Measurements from ENCODE around the gene GPALPP1. TPM values are rescaled to one million over a fixed set of nuclear protein-coding genes. Genes with fewer than 3 reads are reported as not detected.
"Not testable (repeated sequence)": the region's sequence is repeated elsewhere in the genome, so short reads cannot be mapped to it uniquely, and the experiment has no call there.

The GPALPP1 gene
- total RNA-seq, 1 donor from 2014 or later: 27.7 TPM

DNA sequence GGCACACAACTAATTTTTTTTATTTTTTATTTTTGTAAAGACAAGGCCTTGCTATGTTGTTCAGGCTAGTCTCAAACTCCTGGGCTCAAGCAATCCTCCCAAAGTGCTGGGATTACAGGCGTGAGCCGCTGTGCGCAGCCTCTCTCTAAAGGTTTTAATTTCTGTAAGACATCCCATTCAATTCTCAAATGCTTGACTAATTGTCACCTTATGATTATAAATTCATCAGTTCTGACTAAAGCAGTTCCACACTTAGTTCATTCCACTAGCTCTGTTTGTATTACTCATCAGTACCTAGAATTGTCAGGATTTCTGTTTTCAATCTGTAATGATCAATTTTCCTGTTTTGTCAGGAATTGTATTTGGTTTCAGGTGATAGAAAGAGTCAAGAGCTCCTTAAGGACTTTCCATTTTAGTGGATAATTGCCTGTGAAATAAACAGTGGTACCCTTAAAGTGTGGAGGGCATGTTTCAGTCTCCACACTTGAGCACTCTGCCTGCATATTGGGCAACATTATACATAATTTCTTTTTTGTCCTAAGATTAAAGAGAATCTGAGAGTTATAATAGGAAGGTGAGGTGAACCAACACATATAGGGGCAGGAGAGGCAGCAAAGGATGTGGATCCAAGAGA lies 27.6 kb downstream of the GPALPP1 start:
- Mint-ChIP-seq H3K27me3 (ENCODE audit: unreplicated experiment) (peaks cover 2% of the 10 kb centered on the region), H3K27ac (ENCODE audit: unreplicated experiment) (no peak overlapping the region), H3K36me3 (ENCODE audit: unreplicated experiment) (no peaks in the 10 kb centered on the region), H3K4me1 (ENCODE audit: low read depth, unreplicated experiment) (no peaks in the 10 kb centered on the region), H3K4me3 (ENCODE audit: unreplicated experiment) (no peak overlapping the region), H3K9me3 (ENCODE audit: unreplicated experiment) (no peaks in the 10 kb centered on the region)
- no peak for DNase-seq
- TF ChIP-seq, protein P1, sequence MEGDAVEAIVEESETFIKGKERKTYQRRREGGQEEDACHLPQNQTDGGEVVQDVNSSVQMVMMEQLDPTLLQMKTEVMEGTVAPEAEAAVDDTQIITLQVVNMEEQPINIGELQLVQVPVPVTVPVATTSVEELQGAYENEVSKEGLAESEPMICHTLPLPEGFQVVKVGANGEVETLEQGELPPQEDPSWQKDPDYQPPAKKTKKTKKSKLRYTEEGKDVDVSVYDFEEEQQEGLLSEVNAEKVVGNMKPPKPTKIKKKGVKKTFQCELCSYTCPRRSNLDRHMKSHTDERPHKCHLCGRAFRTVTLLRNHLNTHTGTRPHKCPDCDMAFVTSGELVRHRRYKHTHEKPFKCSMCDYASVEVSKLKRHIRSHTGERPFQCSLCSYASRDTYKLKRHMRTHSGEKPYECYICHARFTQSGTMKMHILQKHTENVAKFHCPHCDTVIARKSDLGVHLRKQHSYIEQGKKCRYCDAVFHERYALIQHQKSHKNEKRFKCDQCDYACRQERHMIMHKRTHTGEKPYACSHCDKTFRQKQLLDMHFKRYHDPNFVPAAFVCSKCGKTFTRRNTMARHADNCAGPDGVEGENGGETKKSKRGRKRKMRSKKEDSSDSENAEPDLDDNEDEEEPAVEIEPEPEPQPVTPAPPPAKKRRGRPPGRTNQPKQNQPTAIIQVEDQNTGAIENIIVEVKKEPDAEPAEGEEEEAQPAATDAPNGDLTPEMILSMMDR (IDR thresholded peaks at IDR 0.05; ENCODE audit: partially characterized antibody, unreplicated experiment): no peak

DNA sequence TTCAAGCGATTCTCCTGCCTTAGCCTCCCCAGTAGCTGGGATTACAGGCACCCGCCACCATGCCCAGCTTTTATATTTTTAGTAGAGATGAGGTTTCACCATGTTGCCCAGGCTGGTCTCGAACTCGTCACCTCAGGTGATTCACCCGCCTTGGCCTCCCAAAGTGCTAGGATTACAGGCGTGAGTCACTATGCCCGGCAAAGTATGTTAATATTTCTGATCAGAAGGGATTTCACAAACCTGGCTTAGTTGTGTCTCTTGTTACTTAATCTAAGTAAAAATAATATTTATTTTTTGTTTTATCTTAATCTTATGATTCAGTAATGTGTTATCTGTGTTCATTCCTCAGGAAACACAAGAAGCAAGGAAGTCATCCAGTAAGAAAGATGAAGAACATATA lies 30.6 kb downstream of the GPALPP1 start:
- not testable (repeated sequence) for H3K27ac Mint-ChIP-seq (ENCODE audit: unreplicated experiment); H3K4me1 Mint-ChIP-seq (ENCODE audit: low read depth, unreplicated experiment); H3K9me3 Mint-ChIP-seq (ENCODE audit: unreplicated experiment); DNase-seq; H3K36me3 Mint-ChIP-seq (ENCODE audit: unreplicated experiment); H3K4me3 Mint-ChIP-seq (ENCODE audit: unreplicated experiment); H3K27me3 Mint-ChIP-seq (ENCODE audit: unreplicated experiment)

DNA sequence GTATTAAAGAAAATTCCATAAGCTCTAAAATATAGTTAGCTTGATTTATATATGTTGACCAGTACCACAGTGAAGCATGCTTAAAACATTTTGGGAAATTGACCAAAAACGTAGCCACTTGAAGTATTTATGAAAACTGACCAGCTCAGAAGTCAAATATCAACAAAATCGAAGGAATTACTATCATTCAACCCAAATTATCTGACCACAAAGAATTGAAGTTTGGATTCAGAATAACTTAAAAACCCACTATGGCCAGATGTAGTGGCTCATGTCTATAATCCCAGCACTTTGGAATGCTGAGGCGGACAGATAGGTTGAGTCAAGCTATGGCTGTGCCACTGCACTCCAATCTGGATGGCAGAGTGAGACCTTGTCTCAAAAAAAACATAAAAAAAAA lies 31.9 kb downstream of the GPALPP1 start:
- H3K27me3 Mint-ChIP-seq (ENCODE audit: unreplicated experiment): peaks cover 2% of the 10 kb centered on the region
- no peaks in the 10 kb centered on the region for H3K36me3 Mint-ChIP-seq (ENCODE audit: unreplicated experiment)
- no peak overlapping the region for H3K27ac Mint-ChIP-seq (ENCODE audit: unreplicated experiment)
- TF ChIP-seq, protein P1 (IDR thresholded peaks at IDR 0.05; ENCODE audit: partially characterized antibody, unreplicated experiment): no peak
- H3K4me3 Mint-ChIP-seq (ENCODE audit: unreplicated experiment): no peak overlapping the region
- no peaks in the 10 kb centered on the region for H3K9me3 Mint-ChIP-seq (ENCODE audit: unreplicated experiment)
- no peak for DNase-seq
- H3K4me1 Mint-ChIP-seq (ENCODE audit: low read depth, unreplicated experiment): no peaks in the 10 kb centered on the region

DNA sequence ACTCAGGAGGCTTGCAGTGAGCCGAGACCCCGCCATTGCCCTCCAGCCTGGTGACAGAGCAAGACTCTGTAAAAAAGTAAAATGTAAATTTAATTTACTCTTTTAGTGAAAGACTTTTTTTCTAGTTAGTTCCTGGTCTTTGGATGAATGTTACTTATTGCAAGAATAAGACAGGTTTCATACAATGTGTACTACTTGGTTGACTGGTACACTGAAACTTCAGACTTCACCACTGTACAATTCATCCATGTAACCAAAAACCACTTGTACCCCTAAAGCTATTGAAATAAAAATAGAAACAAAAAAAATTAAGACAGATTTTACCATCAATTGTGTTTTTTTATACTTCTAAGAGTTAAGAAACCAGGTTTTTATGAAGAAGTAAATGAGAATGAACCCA lies 35.5 kb downstream of the GPALPP1 start:
- Mint-ChIP-seq H3K4me3 (ENCODE audit: unreplicated experiment) (no peak overlapping the region), H3K27ac (ENCODE audit: unreplicated experiment) (no peak overlapping the region), H3K4me1 (ENCODE audit: low read depth, unreplicated experiment) (no peaks in the 10 kb centered on the region), H3K27me3 (ENCODE audit: unreplicated experiment) (no peaks in the 10 kb centered on the region), H3K36me3 (ENCODE audit: unreplicated experiment) (no peaks in the 10 kb centered on the region), H3K9me3 (ENCODE audit: unreplicated experiment) (no peaks in the 10 kb centered on the region)
- DNase-seq: no peak
- TF ChIP-seq, protein P1 (IDR thresholded peaks at IDR 0.05; ENCODE audit: partially characterized antibody, unreplicated experiment): no peak

DNA sequence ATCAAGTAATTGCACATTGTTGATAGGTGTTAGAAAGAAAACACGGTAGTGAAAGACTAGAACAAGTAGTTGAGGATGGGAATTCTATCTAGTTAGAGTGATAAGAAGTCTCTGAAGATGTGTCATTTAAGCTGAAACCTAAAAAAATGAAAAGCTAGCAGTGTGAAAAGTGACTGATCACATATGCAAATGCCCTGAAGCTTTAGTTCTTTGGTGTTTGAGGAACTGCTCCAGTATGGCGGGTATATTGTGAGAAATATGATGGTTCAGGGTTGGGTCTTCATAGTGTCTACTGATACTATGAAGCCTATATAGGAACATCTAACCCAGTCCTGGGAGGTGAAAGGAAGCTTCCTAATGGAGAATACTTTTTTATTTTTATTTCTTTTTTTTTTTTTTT lies 45.0 kb downstream of the GPALPP1 start:
- DNase-seq: no peak
- Mint-ChIP-seq H3K9me3 (ENCODE audit: unreplicated experiment) (no peaks in the 10 kb centered on the region), H3K4me3 (ENCODE audit: unreplicated experiment) (no peak overlapping the region), H3K27ac (ENCODE audit: unreplicated experiment) (no peak overlapping the region), H3K27me3 (ENCODE audit: unreplicated experiment) (peaks cover 1% of the 10 kb centered on the region), H3K36me3 (ENCODE audit: unreplicated experiment) (no peaks in the 10 kb centered on the region), H3K4me1 (ENCODE audit: low read depth, unreplicated experiment) (no peaks in the 10 kb centered on the region)
- TF ChIP-seq, protein P1 (IDR thresholded peaks at IDR 0.05; ENCODE audit: partially characterized antibody, unreplicated experiment): no peak
